T-helper 1 cell treated with Interleukin-12 subunit alpha and Interleukin-12 subunit beta and Interleukin-4 antibody, amounts not matched to agents 30 μg/mL and 1 μg/mL, for 36 hours (primary cell): Measurements from ENCODE around the gene TFF2.

ENCODE experiments used
- H3K27ac Mint-ChIP-seq: one replicate; pipeline ENCODE4 v1.8.0; 2021; ENCODE audit warnings: mild to moderate bottlenecking, mixed read lengths
- H3K27me3 Mint-ChIP-seq: one replicate; pipeline ENCODE4 v1.8.0; 2021; ENCODE audit warnings: low read depth, mixed read lengths
- H3K36me3 Mint-ChIP-seq: one replicate; pipeline ENCODE4 v1.8.0; 2021; ENCODE audit warnings: low read depth, mixed read lengths
- H3K4me1 Mint-ChIP-seq: one replicate; pipeline ENCODE4 v1.8.0; 2021; ENCODE audit warnings: low read depth, mixed read lengths
- H3K4me3 Mint-ChIP-seq: one replicate; pipeline ENCODE4 v1.8.0; 2021; ENCODE audit warnings: mild to moderate bottlenecking, moderate library complexity, mixed read lengths
- H3K9me3 Mint-ChIP-seq: one replicate; pipeline ENCODE4 v1.8.0; 2021; ENCODE audit warnings: mixed read lengths

Gene TFF2

GRCh38 chr21:42377211-42377950 is 26.6 kb upstream of the TFF2 start:
- peak overlapping the region; percentile 41 for H3K27ac Mint-ChIP-seq

GRCh38 chr21:42376338-42376982 is 25.7 kb upstream of the TFF2 start:
- Mint-ChIP-seq H3K36me3 (peaks cover 4% of the 10 kb centered on the region), H3K27ac (no peak overlapping the region), H3K4me1 (peaks cover 8% of the 10 kb centered on the region), H3K4me3 (no peak overlapping the region), H3K27me3 (no peaks in the 10 kb centered on the region), H3K9me3 (peaks cover 1% of the 10 kb centered on the region)

More at GRCh38 chr21:42377211-42377950, 26.6 kb upstream of the TFF2 start:
- H3K4me3 Mint-ChIP-seq = no peak overlapping the region
- no peaks in the 10 kb centered on the region for H3K27me3 Mint-ChIP-seq
- H3K9me3 Mint-ChIP-seq = peaks cover 11% of the 10 kb centered on the region
- peaks cover 10% of the 10 kb centered on the region for H3K4me1 Mint-ChIP-seq
- peaks cover 13% of the 10 kb centered on the region for H3K36me3 Mint-ChIP-seq

GRCh38 chr21:42375966-42376337 is 25.2 kb upstream of the TFF2 start:
- Mint-ChIP-seq H3K36me3 (peaks cover 3% of the 10 kb centered on the region), H3K27ac (no peak overlapping the region), H3K27me3 (no peaks in the 10 kb centered on the region), H3K4me1 (peaks cover 7% of the 10 kb centered on the region), H3K9me3 (no peaks in the 10 kb centered on the region), H3K4me3 (no peak overlapping the region)

GRCh38 chr21:42375506-42375905 is 24.7 kb upstream of the TFF2 start:
- Mint-ChIP-seq H3K27ac (peak overlapping the region; percentile 45), H3K4me1 (peaks cover 9% of the 10 kb centered on the region), H3K9me3 (no peaks in the 10 kb centered on the region), H3K4me3 (no peak overlapping the region), H3K27me3 (no peaks in the 10 kb centered on the region), H3K36me3 (peaks cover 3% of the 10 kb centered on the region)

- peaks cover 9% of the 10 kb centered on the region for H3K4me1 Mint-ChIP-seq
- H3K9me3 Mint-ChIP-seq = no peaks in the 10 kb centered on the region
- H3K27me3 Mint-ChIP-seq = no peaks in the 10 kb centered on the region
- H3K4me3 Mint-ChIP-seq = no peak overlapping the region
- H3K36me3 Mint-ChIP-seq = peaks cover 3% of the 10 kb centered on the region
- H3K27ac Mint-ChIP-seq = peak overlapping the region; percentile 45
Observed at GRCh38 chr21:42374864-42375499, 24.2 kb upstream of the TFF2 start.

- no peaks in the 10 kb centered on the region for H3K27me3 Mint-ChIP-seq
- peaks cover 9% of the 10 kb centered on the region for H3K4me1 Mint-ChIP-seq
- no peaks in the 10 kb centered on the region for H3K9me3 Mint-ChIP-seq
- H3K4me3 Mint-ChIP-seq = no peak overlapping the region
- peaks cover 2% of the 10 kb centered on the region for H3K36me3 Mint-ChIP-seq
- H3K27ac Mint-ChIP-seq = peak overlapping the region; percentile 17
Observed at GRCh38 chr21:42374457-42374856, 23.7 kb upstream of the TFF2 start.

- Mint-ChIP-seq H3K27me3 (no peaks in the 10 kb centered on the region), H3K9me3 (no peaks in the 10 kb centered on the region), H3K4me3 (no peak overlapping the region), H3K27ac (peak overlapping the region; percentile 17), H3K4me1 (peaks cover 9% of the 10 kb centered on the region), H3K36me3 (peaks cover 1% of the 10 kb centered on the region)
Observed at GRCh38 chr21:42373908-42374455, 23.2 kb upstream of the TFF2 start.

GRCh38 chr21:42373196-42373907 is 22.6 kb upstream of the TFF2 start:
- no peak overlapping the region for H3K27ac Mint-ChIP-seq
- H3K36me3 Mint-ChIP-seq = peaks cover 1% of the 10 kb centered on the region
- H3K9me3 Mint-ChIP-seq = no peaks in the 10 kb centered on the region
- H3K4me3 Mint-ChIP-seq = no peak overlapping the region
- H3K4me1 Mint-ChIP-seq = peaks cover 9% of the 10 kb centered on the region
- no peaks in the 10 kb centered on the region for H3K27me3 Mint-ChIP-seq

- Mint-ChIP-seq H3K9me3 (no peaks in the 10 kb centered on the region), H3K36me3 (no peaks in the 10 kb centered on the region), H3K4me1 (peaks cover 11% of the 10 kb centered on the region), H3K27me3 (no peaks in the 10 kb centered on the region), H3K4me3 (no peak overlapping the region), H3K27ac (no peak overlapping the region)
Observed at GRCh38 chr21:42370894-42371654, 20.3 kb upstream of the TFF2 start.

GRCh38 chr21:42369821-42370220 is 19.0 kb upstream of the TFF2 start:
- Mint-ChIP-seq H3K27ac (no peak overlapping the region), H3K4me1 (peaks cover 11% of the 10 kb centered on the region), H3K27me3 (no peaks in the 10 kb centered on the region), H3K36me3 (no peaks in the 10 kb centered on the region), H3K9me3 (no peaks in the 10 kb centered on the region), H3K4me3 (no peak overlapping the region)

- Mint-ChIP-seq H3K4me3 (no peak overlapping the region), H3K27ac (no peak overlapping the region), H3K9me3 (no peaks in the 10 kb centered on the region), H3K27me3 (peaks cover 13% of the 10 kb centered on the region), H3K4me1 (peaks cover 4% of the 10 kb centered on the region), H3K36me3 (no peaks in the 10 kb centered on the region)
Observed at GRCh38 chr21:42367367-42368165, 16.8 kb upstream of the TFF2 start.

- no peaks in the 10 kb centered on the region for H3K36me3 Mint-ChIP-seq
- H3K4me3 Mint-ChIP-seq = no peak within 1 kb of the TSS
- peaks cover 21% of the 10 kb centered on the region for H3K27me3 Mint-ChIP-seq
- H3K4me1 Mint-ChIP-seq = peaks cover 4% of the 10 kb centered on the region
- H3K9me3 Mint-ChIP-seq = no peaks in the 10 kb centered on the region
- no peak within 1 kb of the TSS for H3K27ac Mint-ChIP-seq
Observed at GRCh38 chr21:42366292-42367010, 15.7 kb upstream of the TFF2 start, which contains the start of gene TFF1. Gene TFF1 (minus strand): TSS chr21:42366535. CDS start chr21:42366495, 40 bp downstream.

- Mint-ChIP-seq H3K4me1 (peaks cover 4% of the 10 kb centered on the region), H3K4me3 (no peak overlapping the region), H3K27me3 (peaks cover 21% of the 10 kb centered on the region), H3K36me3 (no peaks in the 10 kb centered on the region), H3K27ac (no peak overlapping the region), H3K9me3 (no peaks in the 10 kb centered on the region)
Observed at GRCh38 chr21:42365770-42366169, 15.0 kb upstream of the TFF2 start.
